ENCODE results near the gene NKIRAS2.

The NKIRAS2 gene

DNA sequence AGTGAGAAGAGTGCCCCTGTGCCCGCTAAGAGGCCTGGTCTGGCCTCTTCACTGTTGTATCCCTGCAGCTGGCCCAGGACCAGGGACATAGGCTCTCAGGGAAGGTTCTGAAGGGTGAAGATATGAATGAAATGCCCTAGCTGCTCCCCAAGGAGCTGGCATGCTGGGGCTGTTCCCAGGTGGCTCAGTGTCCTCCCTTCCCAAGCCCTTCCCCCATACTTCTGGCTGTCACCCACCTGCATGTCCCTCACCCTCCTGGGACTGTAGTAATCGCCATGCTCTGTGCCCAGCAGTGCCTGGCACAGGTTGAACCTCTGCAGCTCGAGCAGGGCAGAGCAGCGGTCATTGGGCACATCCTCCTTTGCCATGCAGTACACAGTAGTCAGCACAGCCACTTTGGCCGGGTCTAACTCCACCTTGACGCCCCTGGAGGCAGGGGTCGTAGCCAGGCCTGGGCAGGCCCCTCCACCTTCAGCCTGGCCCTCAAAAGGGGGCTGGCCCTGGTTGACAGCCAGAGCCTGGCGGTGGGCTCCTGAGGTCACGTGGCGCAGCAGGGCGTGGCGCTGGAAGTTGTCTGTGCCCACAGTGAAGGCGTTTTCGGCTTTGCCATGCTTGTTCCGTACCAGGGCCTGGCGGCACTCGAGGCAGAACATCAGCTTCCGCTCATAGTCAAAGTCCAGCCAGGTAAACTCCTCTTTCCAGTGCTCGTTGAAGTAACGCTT, 22.9 kb downstream of the NKIRAS2 start:
- Histone ChIP-seq H3K4me3 (ENCODE audit: low read length) (no peak overlapping the region), H3K4me1 (ENCODE audit: insufficient read depth, low read length) (no peaks in the 10 kb centered on the region), H3K9me3 (ENCODE audit: low read length) (no peaks in the 10 kb centered on the region), H3K27me3 (ENCODE audit: insufficient read depth, low read length) (no peaks in the 10 kb centered on the region), H3K36me3 (ENCODE audit: insufficient read depth, low read length) (no peaks in the 10 kb centered on the region), H2AFZ (ENCODE audit: low read depth, low read length) (no peak overlapping the region)

DNA sequence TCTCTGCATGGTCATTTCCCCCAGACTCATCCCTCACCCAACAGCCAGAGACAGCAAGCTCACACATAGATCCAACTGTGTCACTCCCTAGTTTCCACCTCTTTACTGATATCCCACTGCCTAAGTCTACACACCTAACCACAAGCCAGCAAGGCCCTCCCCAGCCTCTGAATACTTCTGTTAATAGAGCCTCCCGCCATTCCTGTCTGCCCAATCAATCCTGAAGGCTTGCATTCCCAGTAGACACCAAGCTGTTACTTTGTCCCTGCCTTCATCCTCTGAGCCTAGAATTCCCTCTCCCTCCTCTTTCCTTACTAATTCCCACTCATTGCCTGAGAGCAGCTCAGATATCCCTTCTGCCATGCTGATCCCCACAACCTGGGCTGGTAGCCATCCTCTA, 25.8 kb downstream of the NKIRAS2 start:
- Histone ChIP-seq H3K27me3 (ENCODE audit: insufficient read depth, low read length) (no peaks in the 10 kb centered on the region), H2AFZ (ENCODE audit: low read depth, low read length) (no peak overlapping the region), H3K36me3 (ENCODE audit: insufficient read depth, low read length) (no peaks in the 10 kb centered on the region), H3K4me3 (ENCODE audit: low read length) (no peak overlapping the region), H3K4me1 (ENCODE audit: insufficient read depth, low read length) (peaks cover 8% of the 10 kb centered on the region), H3K9me3 (ENCODE audit: low read length) (no peaks in the 10 kb centered on the region)

DNA sequence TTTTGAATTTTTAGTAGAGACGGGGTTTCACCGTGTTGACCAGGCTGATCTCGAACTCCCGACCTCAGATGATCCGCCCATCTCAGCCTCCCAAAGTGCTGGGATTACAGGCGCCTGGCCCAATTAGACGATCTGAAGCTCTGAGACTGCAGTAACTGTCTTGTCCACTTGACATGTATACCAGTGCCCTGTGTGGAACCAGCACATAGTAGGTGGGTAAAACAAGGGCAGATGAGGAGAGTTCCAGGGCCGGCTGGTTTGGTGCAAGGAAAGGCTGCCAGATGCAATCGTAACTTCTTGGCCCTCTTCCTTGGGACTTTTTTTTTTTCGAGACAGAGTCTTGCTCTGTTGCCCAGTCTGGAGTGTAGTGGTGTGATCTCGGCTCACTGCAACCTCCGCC, 27.5 kb downstream of the NKIRAS2 start:
- Histone ChIP-seq H3K36me3 (ENCODE audit: insufficient read depth, low read length) (no peaks in the 10 kb centered on the region), H3K4me1 (ENCODE audit: insufficient read depth, low read length) (peaks cover 9% of the 10 kb centered on the region), H3K27me3 (ENCODE audit: insufficient read depth, low read length) (peaks cover 3% of the 10 kb centered on the region), H3K4me3 (ENCODE audit: low read length) (no peak overlapping the region), H2AFZ (ENCODE audit: low read depth, low read length) (no peak overlapping the region), H3K9me3 (ENCODE audit: low read length) (no peaks in the 10 kb centered on the region)

GRCh38 chr17:42049834-42050392, 30.0 kb downstream of the NKIRAS2 start:
- H3K27me3 ChIP-seq (ENCODE audit: insufficient read depth, low read length), result peaks cover 22% of the 10 kb centered on the region
- peaks cover 18% of the 10 kb centered on the region for H3K4me1 ChIP-seq (ENCODE audit: insufficient read depth, low read length)
- H3K4me3 ChIP-seq (ENCODE audit: low read length), result peak overlapping the region; percentile 74

DNA sequence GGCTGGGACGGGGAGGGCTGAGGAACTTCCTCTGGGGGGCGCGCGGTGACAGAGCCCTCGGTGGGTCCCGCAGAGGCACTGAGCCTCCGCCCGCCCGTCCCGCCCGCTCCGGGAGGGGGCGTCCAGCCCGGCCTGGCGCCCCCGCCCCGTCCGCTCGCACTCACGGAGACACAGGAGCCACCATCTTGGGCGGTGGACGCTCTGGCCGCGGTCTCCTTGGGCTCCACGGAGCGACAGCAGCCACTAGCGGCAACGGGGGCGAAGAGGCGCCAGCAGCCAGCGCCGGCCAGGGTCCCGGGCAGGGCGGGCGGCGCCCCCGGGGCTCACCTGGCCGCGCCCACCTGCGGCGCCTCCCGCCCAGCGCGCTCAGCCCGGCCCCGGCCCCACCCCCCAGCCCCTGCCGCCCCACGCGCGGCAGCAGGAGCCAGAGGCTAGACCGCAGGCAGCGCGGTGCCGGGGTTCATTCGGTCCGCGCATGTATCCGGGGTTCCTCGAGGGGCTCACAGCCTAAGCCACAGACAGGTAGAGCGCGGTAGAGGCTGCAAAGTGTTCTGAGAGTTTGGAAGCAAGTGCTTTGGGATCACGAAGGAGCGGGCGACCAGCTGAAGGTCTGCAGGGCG, 30.6 kb downstream of the NKIRAS2 start, which contains the start of gene C17orf113:
TSS of gene C17orf113 (minus strand) at position 209 of the 620 bp plus-strand sequence. CDS start 7,225 bp downstream, outside the sequence.
- Histone ChIP-seq H2AFZ (ENCODE audit: low read depth, low read length) (peak within 1 kb of the TSS; percentile 93), H3K4me3 (ENCODE audit: low read length) (peak within 1 kb of the TSS; percentile 74), H3K4me1 (ENCODE audit: insufficient read depth, low read length) (peaks cover 18% of the 10 kb centered on the region), H3K27me3 (ENCODE audit: insufficient read depth, low read length) (peaks cover 22% of the 10 kb centered on the region), H3K36me3 (ENCODE audit: insufficient read depth, low read length) (no peaks in the 10 kb centered on the region), H3K9me3 (ENCODE audit: low read length) (no peaks in the 10 kb centered on the region)

More at GRCh38 chr17:42049834-42050392, 30.0 kb downstream of the NKIRAS2 start:
- Histone ChIP-seq H3K9me3 (ENCODE audit: low read length) (no peaks in the 10 kb centered on the region), H3K36me3 (ENCODE audit: insufficient read depth, low read length) (no peaks in the 10 kb centered on the region), H2AFZ (ENCODE audit: low read depth, low read length) (peak overlapping the region; percentile 93)

DNA sequence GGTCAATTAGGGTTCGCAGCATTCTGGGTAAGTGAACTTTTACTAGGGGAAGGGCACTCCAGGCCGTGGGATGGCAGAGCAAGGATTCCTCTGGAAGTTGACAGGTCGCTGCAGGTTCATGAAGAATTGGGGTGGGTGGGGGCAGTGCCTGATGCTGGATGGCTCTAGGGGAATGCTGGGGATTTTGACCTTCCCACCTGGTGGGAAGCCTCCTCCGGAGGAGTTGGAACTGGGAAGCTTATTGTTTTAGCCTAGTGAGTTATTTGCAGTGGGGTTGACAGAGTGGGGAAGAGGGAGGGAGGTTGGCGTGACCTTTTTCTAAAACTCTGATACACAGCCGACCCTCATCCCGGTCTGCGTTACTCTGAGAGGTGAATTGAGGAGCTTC, 31.1 kb downstream of the NKIRAS2 start:
- Histone ChIP-seq H2AFZ (ENCODE audit: low read depth, low read length) (no peak overlapping the region), H3K4me3 (ENCODE audit: low read length) (peak overlapping the region; percentile 32), H3K36me3 (ENCODE audit: insufficient read depth, low read length) (no peaks in the 10 kb centered on the region), H3K4me1 (ENCODE audit: insufficient read depth, low read length) (peaks cover 18% of the 10 kb centered on the region), H3K9me3 (ENCODE audit: low read length) (peaks cover under 1% of the 10 kb centered on the region), H3K27me3 (ENCODE audit: insufficient read depth, low read length) (peaks cover 22% of the 10 kb centered on the region)

GRCh38 chr17:42051645-42052044, 31.8 kb downstream of the NKIRAS2 start:
- H3K36me3 ChIP-seq (ENCODE audit: insufficient read depth, low read length), result no peaks in the 10 kb centered on the region
- peaks cover 22% of the 10 kb centered on the region for H3K27me3 ChIP-seq (ENCODE audit: insufficient read depth, low read length)
- H2AFZ ChIP-seq (ENCODE audit: low read depth, low read length), result no peak overlapping the region
- peaks cover 5% of the 10 kb centered on the region for H3K9me3 ChIP-seq (ENCODE audit: low read length)
- peaks cover 18% of the 10 kb centered on the region for H3K4me1 ChIP-seq (ENCODE audit: insufficient read depth, low read length)
- no peak overlapping the region for H3K4me3 ChIP-seq (ENCODE audit: low read length)

- no peak overlapping the region for H2AFZ ChIP-seq (ENCODE audit: low read depth, low read length)
- H3K9me3 ChIP-seq (ENCODE audit: low read length), result peaks cover 9% of the 10 kb centered on the region
- H3K27me3 ChIP-seq (ENCODE audit: insufficient read depth, low read length), result peaks cover 22% of the 10 kb centered on the region
- H3K4me3 ChIP-seq (ENCODE audit: low read length), result no peak overlapping the region
- H3K36me3 ChIP-seq (ENCODE audit: insufficient read depth, low read length), result no peaks in the 10 kb centered on the region
- peaks cover 18% of the 10 kb centered on the region for H3K4me1 ChIP-seq (ENCODE audit: insufficient read depth, low read length)
These were observed 32.5 kb downstream of the NKIRAS2 start for GRCh38 chr17:42052346-42052877.

GRCh38 chr17:42053731-42054500, 34.0 kb downstream of the NKIRAS2 start:
- peaks cover 18% of the 10 kb centered on the region for H3K4me1 ChIP-seq (ENCODE audit: insufficient read depth, low read length)
- no peak overlapping the region for H3K4me3 ChIP-seq (ENCODE audit: low read length)
- H3K27me3 ChIP-seq (ENCODE audit: insufficient read depth, low read length), result peaks cover 22% of the 10 kb centered on the region
- no peaks in the 10 kb centered on the region for H3K36me3 ChIP-seq (ENCODE audit: insufficient read depth, low read length)
- H3K9me3 ChIP-seq (ENCODE audit: low read length), result peaks cover 9% of the 10 kb centered on the region
- H2AFZ ChIP-seq (ENCODE audit: low read depth, low read length), result no peak overlapping the region

DNA sequence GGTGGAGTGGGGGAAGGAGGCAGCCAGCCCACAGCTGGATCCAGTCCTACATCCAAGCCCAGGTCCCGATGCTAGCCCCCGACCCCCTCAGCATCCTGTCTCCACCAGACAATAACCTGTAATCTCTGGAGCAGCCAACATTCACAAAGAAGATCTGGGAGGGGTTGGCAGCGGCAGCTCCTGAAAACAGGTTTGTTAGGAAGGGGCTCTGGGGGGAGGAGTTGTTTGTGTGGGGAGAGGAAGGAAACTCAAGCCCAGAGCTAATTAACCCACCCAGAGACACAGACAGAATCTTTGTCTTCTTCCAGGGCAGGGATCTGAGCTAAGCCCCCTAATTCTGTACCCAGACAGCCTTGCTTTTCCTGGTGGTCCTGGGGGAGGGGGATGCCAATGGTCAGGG, 35.1 kb downstream of the NKIRAS2 start:
- Histone ChIP-seq H2AFZ (ENCODE audit: low read depth, low read length) (no peak overlapping the region), H3K4me1 (ENCODE audit: insufficient read depth, low read length) (peaks cover 10% of the 10 kb centered on the region), H3K36me3 (ENCODE audit: insufficient read depth, low read length) (no peaks in the 10 kb centered on the region), H3K4me3 (ENCODE audit: low read length) (no peak overlapping the region), H3K27me3 (ENCODE audit: insufficient read depth, low read length) (peaks cover 24% of the 10 kb centered on the region), H3K9me3 (ENCODE audit: low read length) (peaks cover 9% of the 10 kb centered on the region)

DNA sequence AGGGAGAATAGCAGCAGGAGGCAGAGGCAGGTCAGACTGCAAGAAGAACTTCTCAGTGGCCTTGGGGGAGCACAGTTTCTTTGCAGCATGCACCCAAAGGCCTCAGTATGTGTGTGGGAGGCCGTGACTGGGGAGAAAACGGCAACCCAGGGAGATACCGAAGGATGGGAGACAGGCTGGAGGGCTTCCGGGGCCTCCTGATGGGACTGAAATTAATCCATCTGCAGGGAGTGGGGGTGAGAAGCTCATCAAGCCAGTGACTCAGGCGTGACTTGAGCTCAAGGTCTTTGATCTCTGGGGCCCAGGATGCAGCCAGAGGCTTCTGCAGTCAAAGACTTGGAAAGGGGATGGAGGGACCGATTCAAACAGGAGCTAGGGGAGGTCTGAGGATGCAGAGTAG, 35.6 kb downstream of the NKIRAS2 start:
- Histone ChIP-seq H3K4me1 (ENCODE audit: insufficient read depth, low read length) (peaks cover 10% of the 10 kb centered on the region), H3K4me3 (ENCODE audit: low read length) (no peak overlapping the region), H3K36me3 (ENCODE audit: insufficient read depth, low read length) (no peaks in the 10 kb centered on the region), H3K27me3 (ENCODE audit: insufficient read depth, low read length) (peaks cover 24% of the 10 kb centered on the region), H2AFZ (ENCODE audit: low read depth, low read length) (no peak overlapping the region), H3K9me3 (ENCODE audit: low read length) (peaks cover 9% of the 10 kb centered on the region)

- Histone ChIP-seq H3K4me1 (ENCODE audit: insufficient read depth, low read length) (peaks cover 10% of the 10 kb centered on the region), H3K9me3 (ENCODE audit: low read length) (peaks cover 9% of the 10 kb centered on the region), H3K27me3 (ENCODE audit: insufficient read depth, low read length) (peaks cover 24% of the 10 kb centered on the region), H3K4me3 (ENCODE audit: low read length) (no peak overlapping the region), H3K36me3 (ENCODE audit: insufficient read depth, low read length) (no peaks in the 10 kb centered on the region), H2AFZ (ENCODE audit: low read depth, low read length) (no peak overlapping the region)
These were observed 36.7 kb downstream of the NKIRAS2 start for GRCh38 chr17:42056635-42057034.

Measured in neuron (in vitro differentiated cells).